Breast epithelium (tissue), 4 donors: ENCODE results near the gene BACH2. TPM values are rescaled to one million over a fixed set of nuclear protein-coding genes. Genes with fewer than 3 reads are reported as not detected.

Experiments used
- DNase-seq, 2 donors: peaks; one replicate each; pipeline ENCODE4 v3.0.0-alpha.2; 2019; ENCODE audit warnings: low spot score in 2 of 2
- H3K27ac ChIP-seq, 2 donors: fragments of 200-600 bp; sonication (generic) in 1 of 2; one replicate each; pipeline ENCODE4 v1.5.1; 2016 to 2019; ENCODE audit warnings: mild to moderate bottlenecking in 1 of 2
- H3K27me3 ChIP-seq, 2 donors: fragments of 200-600 bp; sonication (generic) in 1 of 2; one replicate each; pipeline versions ENCODE4 v1.5.1 to v1.6.0; 2017 to 2019; ENCODE audit warnings: control low read depth in 1 of 2, mild to moderate bottlenecking in 1 of 2
- H3K36me3 ChIP-seq: fragments of 200-600 bp; one replicate; pipeline ENCODE4 v1.5.1; 2019
- H3K4me1 ChIP-seq, 2 donors: fragments of 200-600 bp; sonication (generic); one replicate each; pipeline ENCODE4 v1.5.1; 2016 to 2019; ENCODE audit warnings: control low read depth in 1 of 2
- H3K4me3 ChIP-seq, 3 donors: fragments of 200-600 bp; sonication (generic); 1 replicate in 2 of 3; 2 replicates in 1 of 3; pipeline ENCODE4 v1.5.1; 2016 to 2019; ENCODE audit warnings: mild to moderate bottlenecking in 3 of 3, moderate library complexity in 2 of 3
- H3K9me3 ChIP-seq, 2 donors: fragments of 200-600 bp; sonication (generic) in 1 of 2; one replicate each; pipeline ENCODE4 v1.5.1; 2016 to 2019; ENCODE audit warnings: control low read depth in 1 of 2
- POLR2A ChIP-seq: fragments of 450-650 bp; IDR thresholded peaks from one replicate; pipeline ENCODE4 v1.6.1; 2016; ENCODE audit warnings: antibody characterized with exemption, mild to moderate bottlenecking, moderate library complexity
- POLR2AphosphoS5 ChIP-seq, 3 donors: sonication (generic); formaldehyde crosslinking; IDR thresholded peaks; one replicate each; pipeline ENCODE4 v1.6.1; 2017; ENCODE audit warnings: antibody characterized with exemption in 3 of 3
- intact Hi-C: fragments of 100-400 bp; cut with DNase I; formaldehyde crosslinking; loops from one replicate; pipeline ENCODE4 v1.15.1; 2023; ENCODE audit warnings: low total_unique reads
- total RNA-seq, 3 donors: library from RNA; depleted of rRNA; stranded (reverse); fragments of >200 nt; gene quantifications; one replicate each; pipeline ENCODE4 v1.1.0, GENCODE V29; 2016
- TF ChIP-seq, protein P1 (sequence below), 3 donors: fragments of 450-650 bp; IDR thresholded peaks; one replicate each; pipeline ENCODE4 v1.5.1; 2016 to 2017; ENCODE audit warnings: antibody characterized with exemption in 3 of 3, mild to moderate bottlenecking in 3 of 3, moderate library complexity in 3 of 3

The BACH2 gene
- total RNA-seq, 3 donors from 2014 or later: 6.2 to 13.8 (median 7.0) TPM

DNA sequence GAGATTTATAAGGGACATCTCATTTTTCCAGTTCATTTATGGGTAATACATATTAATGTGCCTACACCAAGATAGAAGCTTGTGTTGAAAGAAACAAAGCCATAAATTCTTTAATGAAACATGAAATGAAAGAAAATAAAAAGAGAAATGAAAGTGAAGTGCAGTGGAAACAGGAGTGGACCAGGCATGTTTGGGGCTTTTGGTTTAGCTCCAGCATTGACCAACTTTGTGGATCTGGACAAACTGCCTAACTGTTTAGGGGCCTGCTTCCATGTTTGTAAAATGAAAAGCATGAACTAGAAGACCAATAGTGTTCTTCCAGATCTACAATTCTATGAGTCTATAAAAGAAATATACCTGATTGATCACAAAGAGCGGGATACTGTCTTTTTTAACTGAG is 277.4 kb downstream of the BACH2 start:
- DNase-seq: no peak
- no peaks in the 10 kb centered on the region for H3K36me3 ChIP-seq
- TF ChIP-seq, protein P1, sequence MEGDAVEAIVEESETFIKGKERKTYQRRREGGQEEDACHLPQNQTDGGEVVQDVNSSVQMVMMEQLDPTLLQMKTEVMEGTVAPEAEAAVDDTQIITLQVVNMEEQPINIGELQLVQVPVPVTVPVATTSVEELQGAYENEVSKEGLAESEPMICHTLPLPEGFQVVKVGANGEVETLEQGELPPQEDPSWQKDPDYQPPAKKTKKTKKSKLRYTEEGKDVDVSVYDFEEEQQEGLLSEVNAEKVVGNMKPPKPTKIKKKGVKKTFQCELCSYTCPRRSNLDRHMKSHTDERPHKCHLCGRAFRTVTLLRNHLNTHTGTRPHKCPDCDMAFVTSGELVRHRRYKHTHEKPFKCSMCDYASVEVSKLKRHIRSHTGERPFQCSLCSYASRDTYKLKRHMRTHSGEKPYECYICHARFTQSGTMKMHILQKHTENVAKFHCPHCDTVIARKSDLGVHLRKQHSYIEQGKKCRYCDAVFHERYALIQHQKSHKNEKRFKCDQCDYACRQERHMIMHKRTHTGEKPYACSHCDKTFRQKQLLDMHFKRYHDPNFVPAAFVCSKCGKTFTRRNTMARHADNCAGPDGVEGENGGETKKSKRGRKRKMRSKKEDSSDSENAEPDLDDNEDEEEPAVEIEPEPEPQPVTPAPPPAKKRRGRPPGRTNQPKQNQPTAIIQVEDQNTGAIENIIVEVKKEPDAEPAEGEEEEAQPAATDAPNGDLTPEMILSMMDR (IDR thresholded peaks at IDR 0.05): no peak
- TF ChIP-seq POLR2A: no peak
- no peak for TF ChIP-seq POLR2AphosphoS5 (IDR thresholded peaks at IDR 0.05)
- H3K4me3 ChIP-seq: no peak overlapping the region
- no peak overlapping the region for H3K27ac ChIP-seq
- no peaks in the 10 kb centered on the region for H3K4me1 ChIP-seq
- intact Hi-C loops: no loop called here
- no peaks in the 10 kb centered on the region for H3K9me3 ChIP-seq
- H3K27me3 ChIP-seq: no peaks in the 10 kb centered on the region

DNA sequence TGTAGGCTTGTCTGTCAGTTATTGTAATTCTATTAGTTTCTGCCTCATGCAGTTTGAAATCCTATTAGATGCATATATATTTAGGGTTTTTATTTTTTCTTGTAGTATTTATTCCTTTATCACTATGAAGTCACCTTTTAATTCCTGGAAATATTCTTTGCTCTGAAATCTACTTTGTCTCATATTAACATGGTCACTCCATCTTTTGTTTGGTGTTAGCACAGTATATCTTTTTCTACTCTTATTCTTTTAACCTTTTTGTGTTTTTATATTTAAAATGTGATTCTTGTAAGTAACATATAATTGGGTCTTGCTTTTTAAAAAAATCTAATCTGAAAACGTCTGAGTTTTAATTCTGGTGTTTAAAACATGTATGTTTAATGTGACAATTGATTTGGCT is 280.8 kb downstream of the BACH2 start:
- Histone ChIP-seq H3K27me3 (no peaks in the 10 kb centered on the region), H3K4me1 (no peaks in the 10 kb centered on the region), H3K27ac (no peak overlapping the region), H3K4me3 (no peak overlapping the region), H3K9me3 (no peaks in the 10 kb centered on the region), H3K36me3 (no peaks in the 10 kb centered on the region)
- no peak for DNase-seq
- intact Hi-C loops: no loop called here
- no peak for TF ChIP-seq POLR2A
- TF ChIP-seq POLR2AphosphoS5 (IDR thresholded peaks at IDR 0.05): no peak
- TF ChIP-seq, protein P1 (IDR thresholded peaks at IDR 0.05): no peak

DNA sequence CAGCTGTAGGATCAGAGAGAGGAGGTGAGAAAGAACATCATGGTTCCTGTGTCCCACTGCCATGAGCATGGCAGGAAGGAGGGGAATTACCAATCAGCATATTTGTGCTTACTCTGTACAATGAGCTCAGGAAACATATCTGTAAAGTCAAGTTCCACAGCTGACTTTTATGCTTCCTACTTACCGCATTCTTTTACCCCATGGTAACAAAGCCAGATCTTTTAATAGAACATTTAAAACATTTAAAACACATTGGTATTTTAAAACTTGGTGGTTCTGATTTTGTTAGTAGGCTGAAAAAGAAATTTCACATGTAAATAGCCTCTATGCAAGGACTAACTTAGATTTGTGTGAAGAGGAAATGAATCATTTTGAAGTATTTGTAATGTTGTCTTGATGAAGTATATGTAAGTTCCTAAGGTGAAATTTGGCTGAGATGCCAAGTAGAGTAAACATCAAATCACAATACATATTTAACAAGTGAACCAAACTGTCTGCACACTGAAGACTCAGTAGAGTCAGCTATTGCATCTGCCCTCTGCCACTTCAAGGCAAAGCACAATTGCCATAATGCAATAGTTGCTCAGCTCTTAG is 287.6 kb downstream of the BACH2 start:
- DNase-seq: no peak
- H3K9me3 ChIP-seq: no peaks in the 10 kb centered on the region
- TF ChIP-seq POLR2AphosphoS5 (IDR thresholded peaks at IDR 0.05) (no peak), POLR2A (no peak)
- TF ChIP-seq, protein P1 (IDR thresholded peaks at IDR 0.05): no peak
- no peaks in the 10 kb centered on the region for H3K27me3 ChIP-seq
- H3K4me3 ChIP-seq: no peak overlapping the region
- intact Hi-C loops: no loop called here
- H3K27ac ChIP-seq: no peak overlapping the region
- H3K4me1 ChIP-seq: no peaks in the 10 kb centered on the region
- no peaks in the 10 kb centered on the region for H3K36me3 ChIP-seq

DNA sequence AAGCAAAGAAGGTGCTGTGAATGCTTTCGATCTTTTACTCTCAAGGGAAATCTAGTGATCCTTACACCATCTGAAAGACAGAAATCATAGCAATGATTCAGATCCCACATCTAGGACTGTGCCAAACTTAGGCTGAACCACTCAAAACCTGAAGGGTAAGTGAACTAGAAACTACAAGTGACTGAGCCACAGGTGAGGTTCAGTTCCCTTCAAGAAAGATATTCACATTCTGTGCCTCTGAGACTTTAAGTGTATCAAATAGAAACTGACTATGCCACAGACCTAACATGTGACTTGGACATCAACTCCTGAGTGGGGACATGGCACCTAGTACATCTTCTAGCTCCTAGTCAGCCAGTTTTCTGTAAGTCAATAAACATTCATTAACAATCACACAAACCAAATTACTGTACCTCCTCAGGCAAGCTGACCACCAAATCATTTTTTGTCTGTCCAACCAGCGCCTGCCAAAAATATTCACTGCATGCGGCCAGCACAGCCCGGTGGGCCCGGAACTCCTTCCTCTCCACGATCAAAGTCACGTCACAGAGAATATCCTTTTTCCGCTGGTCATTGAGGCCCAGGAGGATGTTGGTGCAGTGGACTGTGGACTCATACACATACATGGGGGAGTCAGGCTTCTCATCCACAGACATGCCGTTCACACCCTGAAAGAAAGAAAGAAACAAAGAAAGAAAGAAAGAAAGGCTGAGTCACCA is 288.3 kb downstream of the BACH2 start:
- no peaks in the 10 kb centered on the region for H3K4me1 ChIP-seq
- no peaks in the 10 kb centered on the region for H3K36me3 ChIP-seq
- intact Hi-C loops: no loop called here
- no peaks in the 10 kb centered on the region for H3K9me3 ChIP-seq
- H3K27ac ChIP-seq: no peak overlapping the region
- DNase-seq: no peak
- H3K27me3 ChIP-seq: no peaks in the 10 kb centered on the region
- no peak for TF ChIP-seq POLR2A
- no peak for TF ChIP-seq POLR2AphosphoS5 (IDR thresholded peaks at IDR 0.05)
- TF ChIP-seq, protein P1 (IDR thresholded peaks at IDR 0.05): no peak
- no peak overlapping the region for H3K4me3 ChIP-seq

DNA sequence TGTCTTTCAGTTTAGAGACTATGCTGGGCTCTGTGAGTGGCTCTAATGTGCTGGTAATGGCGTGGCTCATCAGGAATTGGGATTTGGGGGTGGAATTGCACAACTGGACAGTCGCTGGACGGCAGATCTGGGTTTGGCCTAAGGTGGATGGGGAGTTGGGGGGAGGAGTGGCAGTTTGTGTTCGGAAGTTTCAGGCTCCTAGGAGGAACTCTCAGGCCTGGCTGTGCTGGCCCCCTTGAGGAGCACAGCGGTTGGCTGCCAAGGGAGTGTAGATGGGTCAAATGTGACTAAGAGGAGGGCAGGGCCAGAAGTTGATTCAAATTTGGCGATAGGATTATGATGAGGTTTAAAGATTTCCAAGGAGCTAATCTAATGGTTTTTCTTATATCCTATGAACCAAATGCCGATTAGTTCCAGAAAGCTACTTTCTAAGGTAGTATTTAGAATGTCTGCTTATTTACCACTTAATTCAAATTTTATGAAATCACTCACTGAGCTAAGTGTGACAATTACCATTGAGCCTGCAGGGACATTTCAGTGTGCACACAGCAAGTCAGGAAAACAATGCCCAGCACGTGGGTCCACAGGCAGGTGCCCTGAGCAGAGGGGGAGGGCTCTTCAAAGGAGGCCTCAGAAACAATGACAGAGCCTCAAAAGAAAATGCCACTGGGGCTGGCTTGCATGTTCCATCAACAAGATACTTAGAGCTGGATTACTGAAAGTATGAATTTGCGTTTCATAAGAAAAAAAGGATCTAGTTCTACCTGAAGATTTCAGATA is 291.4 kb downstream of the BACH2 start:
- peak overlapping the region; percentile 90 to 92 for H3K27ac ChIP-seq
- H3K27me3 ChIP-seq: no peaks in the 10 kb centered on the region
- DNase-seq: no peak
- TF ChIP-seq, protein P1 (IDR thresholded peaks at IDR 0.05): no peak
- TF ChIP-seq POLR2A (no peak), POLR2AphosphoS5 (IDR thresholded peaks at IDR 0.05) (no peak)
- no peaks in the 10 kb centered on the region for H3K36me3 ChIP-seq
- H3K4me1 ChIP-seq: peaks cover 0 to 5% of the 10 kb centered on the region in 2 donors
- intact Hi-C loops: no loop called here
- H3K4me3 ChIP-seq: no peak overlapping the region
- no peaks in the 10 kb centered on the region for H3K9me3 ChIP-seq
